Stimulated activated CD4-positive, alpha-beta T cell treated with anti-CD3 and anti-CD28 coated beads, Interleukin-1b, Interleukin-23, amount 100 ng/mL, for 4 hours (primary cell): Measurements from ENCODE around the gene ERP27.

ENCODE experiments used
- DNase-seq, 2 donors: peaks; one replicate each; pipeline ENCODE4 v3.0.0-alpha.2; 2020; ENCODE audit warnings: low read depth in 2 of 2

Gene ERP27

GRCh38 chr12:14936224-14936861 is 2.0 kb downstream of the ERP27 start:
- DNase-seq, result no peak

GRCh38 chr12:14935031-14935430 is 3.3 kb downstream of the ERP27 start:
- no peak for DNase-seq

GRCh38 chr12:14934511-14934910 is 3.8 kb downstream of the ERP27 start:
- DNase-seq, result no peak

GRCh38 chr12:14931791-14932560 is 6.4 kb downstream of the ERP27 start:
- no peak for DNase-seq

- no peak for DNase-seq
Measured at GRCh38 chr12:14931359-14931758, 7.0 kb downstream of the ERP27 start.

- DNase-seq, result no peak
Measured at GRCh38 chr12:14930299-14930698, 8.0 kb downstream of the ERP27 start.

- DNase-seq, result no peak
Measured at GRCh38 chr12:14928931-14929330, 9.4 kb downstream of the ERP27 start.

- DNase-seq, result no peak
Measured at GRCh38 chr12:14927267-14927666, 11.1 kb downstream of the ERP27 start.

- DNase-seq, result no peak
Measured at GRCh38 chr12:14924541-14924940, 13.8 kb downstream of the ERP27 start.

GRCh38 chr12:14923944-14924343 is 14.4 kb downstream of the ERP27 start:
- DNase-seq, result no peak

- DNase-seq, result no peak
Measured at GRCh38 chr12:14921218-14921617, 17.1 kb downstream of the ERP27 start.

GRCh38 chr12:14920475-14921126 is 17.7 kb downstream of the ERP27 start:
- no peak for DNase-seq

- no peak for DNase-seq
Measured at GRCh38 chr12:14919455-14919854, 18.9 kb downstream of the ERP27 start.

- no peak for DNase-seq
Measured at GRCh38 chr12:14915736-14916135, 22.6 kb downstream of the ERP27 start.

- no peak for DNase-seq
Measured at GRCh38 chr12:14913381-14913781, 25.0 kb downstream of the ERP27 start.

GRCh38 chr12:14911131-14911530 is 27.2 kb downstream of the ERP27 start:
- DNase-seq, result no peak

GRCh38 chr12:14910090-14910915 is 28.0 kb downstream of the ERP27 start:
- no peak for DNase-seq

GRCh38 chr12:14907953-14908352 is 30.4 kb downstream of the ERP27 start:
- no peak for DNase-seq

- DNase-seq, result no peak
Measured at GRCh38 chr12:14906114-14906513, 32.2 kb downstream of the ERP27 start.

GRCh38 chr12:14905269-14906004 is 32.9 kb downstream of the ERP27 start:
- no peak for DNase-seq

GRCh38 chr12:14904854-14905253 is 33.5 kb downstream of the ERP27 start:
- DNase-seq, result no peak
